Testis (tissue), 3 donors: ENCODE results near the gene TBC1D4. TPM values are rescaled to one million over a fixed set of nuclear protein-coding genes. Genes with fewer than 3 reads are reported as not detected.

Source experiments
- DNase-seq: peaks from one replicate; pipeline ENCODE4 v3.0.0-alpha.2; 2019
- H3K27ac ChIP-seq, 2 donors: fragments of 200-600 bp; sonication (generic); one replicate each; pipeline ENCODE4 v1.5.1; 2019
- H3K27me3 ChIP-seq: fragments of 200-600 bp; sonication (generic); one replicate; pipeline ENCODE4 v1.5.1; 2019
- H3K36me3 ChIP-seq: fragments of 200-600 bp; sonication (generic); one replicate; pipeline ENCODE4 v1.5.1; 2017; ENCODE audit warnings: low read depth; ENCODE audit errors: missing control alignments
- H3K4me1 ChIP-seq: fragments of 200-600 bp; sonication (generic); one replicate; pipeline ENCODE4 v1.5.1; 2019
- H3K4me3 ChIP-seq, 2 donors: fragments of 200-600 bp; sonication (generic); one replicate each; pipeline ENCODE4 v1.5.1; 2017 to 2019
- H3K9me3 ChIP-seq: fragments of 200-600 bp; sonication (generic); one replicate; pipeline ENCODE4 v1.5.1; 2017
- CTCF ChIP-seq, 3 experiments: fragments of 450-650 bp in 2 of 3; fragments of 200-600 bp in 1 of 3; sonication (generic) in 1 of 3; IDR thresholded peaks; one replicate each; pipeline ENCODE4 v1.5.1; 2016 to 2019; ENCODE audit warnings: antibody characterized with exemption in 3 of 3, mild to moderate bottlenecking in 2 of 3, moderate library complexity in 1 of 3
- POLR2A ChIP-seq: fragments of 450-650 bp; IDR thresholded peaks from one replicate; pipeline ENCODE4 v1.6.1; 2017; ENCODE audit warnings: antibody characterized with exemption, mild to moderate bottlenecking, moderate library complexity
- WGBS, 2 donors: methylation state at CpG; one replicate each; pipeline ENCODE4 v1.1.5; 2018; 5-methylcytosine and 5-hydroxymethylcytosine counted together
- intact Hi-C: fragments of 100-400 bp; cut with DNase I; formaldehyde crosslinking; loops from one replicate; pipeline ENCODE4 v1.15.1; 2023; ENCODE audit warnings: low total_unique reads
- polyA plus RNA-seq: library from polyadenylated mRNA; stranded (reverse); fragments of 350-450 nt; fragmentation: Illumina TruSeq; extraction: RNeasy Lipid Tissue Mini Kit (QIAGEN cat#74804); gene quantifications from one replicate; pipeline ENCODE4 v1.2.3, GENCODE V29; 2014; ENCODE audit warnings: low read depth, low replicate concordance; ENCODE audit not compliant: insufficient read depth
- total RNA-seq, 2 donors: library from RNA; depleted of rRNA; stranded (reverse); fragments of >200 nt; gene quantifications; one replicate each; pipeline ENCODE4 v1.2.3, GENCODE V29; 2016

Gene TBC1D4
- total and polyA plus RNA-seq, 3 donors from 2014 or later: 12.7 to 23.5 (median 20.4) TPM

- H3K4me3 ChIP-seq: no peak overlapping the region
- H3K27ac ChIP-seq: no peak overlapping the region
- intact Hi-C loops: no loop called here
- no peaks in the 10 kb centered on the region for H3K36me3 ChIP-seq
- TF ChIP-seq POLR2A: no peak
- no peak for TF ChIP-seq CTCF (IDR thresholded peaks at IDR 0.05)
- no peaks in the 10 kb centered on the region for H3K9me3 ChIP-seq
- no peak for DNase-seq
- no peaks in the 10 kb centered on the region for H3K4me1 ChIP-seq
- H3K27me3 ChIP-seq: no peaks in the 10 kb centered on the region
- WGBS, 2 donors: 91 to 94% methylated on average over 2 of the region's 2 CpGs
Observed at GRCh38 chr13:75414036-75414827, 67.7 kb downstream of the TBC1D4 start.

GRCh38 chr13:75411924-75412537 lies 69.9 kb downstream of the TBC1D4 start:
- no peak overlapping the region for H3K4me3 ChIP-seq
- TF ChIP-seq POLR2A (no peak), CTCF (IDR thresholded peaks at IDR 0.05) (no peak)
- no peaks in the 10 kb centered on the region for H3K27me3 ChIP-seq
- no peaks in the 10 kb centered on the region for H3K36me3 ChIP-seq
- DNase-seq: no peak
- WGBS, 2 donors: 85 to 88% methylated on average over 4 of the region's 4 CpGs
- H3K4me1 ChIP-seq: no peaks in the 10 kb centered on the region
- H3K27ac ChIP-seq: no peak overlapping the region
- no peaks in the 10 kb centered on the region for H3K9me3 ChIP-seq
- intact Hi-C loops: no loop called here

GRCh38 chr13:75410207-75410606 lies 71.8 kb downstream of the TBC1D4 start:
- 52 to 57% methylated on average over 7 of the region's 7 CpGs for WGBS, 2 donors
- Histone ChIP-seq H3K27me3 (no peaks in the 10 kb centered on the region), H3K4me1 (no peaks in the 10 kb centered on the region), H3K27ac (no peak overlapping the region), H3K4me3 (no peak overlapping the region), H3K36me3 (no peaks in the 10 kb centered on the region), H3K9me3 (no peaks in the 10 kb centered on the region)
- TF ChIP-seq CTCF (IDR thresholded peaks at IDR 0.05) (no peak), POLR2A (no peak)
- DNase-seq: no peak
- intact Hi-C loops: no loop called here

- H3K9me3 ChIP-seq: no peaks in the 10 kb centered on the region
- no peaks in the 10 kb centered on the region for H3K27me3 ChIP-seq
- no peak for DNase-seq
- H3K4me3 ChIP-seq: no peak overlapping the region
- intact Hi-C loops: no loop called here
- H3K27ac ChIP-seq: no peak overlapping the region
- H3K36me3 ChIP-seq: no peaks in the 10 kb centered on the region
- TF ChIP-seq POLR2A (no peak), CTCF (IDR thresholded peaks at IDR 0.05) (no peak)
- no peaks in the 10 kb centered on the region for H3K4me1 ChIP-seq
- 94 to 95% methylated on average over 5 of the region's 5 CpGs for WGBS, 2 donors
Observed at GRCh38 chr13:75407998-75408397, 74.0 kb downstream of the TBC1D4 start.
